ENCODE results near the gene LIX1.

GRCh38 chr5:97125125-97125683, 17.2 kb downstream of the LIX1 start:
- TF ChIP-seq, protein P1, sequence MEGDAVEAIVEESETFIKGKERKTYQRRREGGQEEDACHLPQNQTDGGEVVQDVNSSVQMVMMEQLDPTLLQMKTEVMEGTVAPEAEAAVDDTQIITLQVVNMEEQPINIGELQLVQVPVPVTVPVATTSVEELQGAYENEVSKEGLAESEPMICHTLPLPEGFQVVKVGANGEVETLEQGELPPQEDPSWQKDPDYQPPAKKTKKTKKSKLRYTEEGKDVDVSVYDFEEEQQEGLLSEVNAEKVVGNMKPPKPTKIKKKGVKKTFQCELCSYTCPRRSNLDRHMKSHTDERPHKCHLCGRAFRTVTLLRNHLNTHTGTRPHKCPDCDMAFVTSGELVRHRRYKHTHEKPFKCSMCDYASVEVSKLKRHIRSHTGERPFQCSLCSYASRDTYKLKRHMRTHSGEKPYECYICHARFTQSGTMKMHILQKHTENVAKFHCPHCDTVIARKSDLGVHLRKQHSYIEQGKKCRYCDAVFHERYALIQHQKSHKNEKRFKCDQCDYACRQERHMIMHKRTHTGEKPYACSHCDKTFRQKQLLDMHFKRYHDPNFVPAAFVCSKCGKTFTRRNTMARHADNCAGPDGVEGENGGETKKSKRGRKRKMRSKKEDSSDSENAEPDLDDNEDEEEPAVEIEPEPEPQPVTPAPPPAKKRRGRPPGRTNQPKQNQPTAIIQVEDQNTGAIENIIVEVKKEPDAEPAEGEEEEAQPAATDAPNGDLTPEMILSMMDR (IDR thresholded peaks at IDR 0.05), result no peak
- TF ChIP-seq EP300 (IDR thresholded peaks at IDR 0.05), result no peak
- TF ChIP-seq POLR2A (IDR thresholded peaks at IDR 0.05), result no peak
